HG03066 (cell line): ENCODE data around the gene UBXN11.
A peak's percentile ranks its signal among the peaks of the same experiment; 100 is the strongest.

Experiments
- ATAC-seq: cut with Tn5 transposase; IDR thresholded peaks from one replicate; pipeline ENCODE4 v1.9.1; 2021; ENCODE audit warnings: low read depth; ENCODE audit not compliant: unreplicated experiment

The UBXN11 gene

GRCh38 chr1:26276432-26276838, 30.0 kb downstream of the UBXN11 start:
- no peak for ATAC-seq

- ATAC-seq: no peak
Measured at GRCh38 chr1:26275580-26276431, 30.6 kb downstream of the UBXN11 start.

GRCh38 chr1:26274801-26275425, 31.5 kb downstream of the UBXN11 start:
- ATAC-seq: no peak

GRCh38 chr1:26269198-26269550, 37.3 kb downstream of the UBXN11 start:
- no peak for ATAC-seq

- no peak for ATAC-seq
Measured at GRCh38 chr1:26268290-26269197, 37.9 kb downstream of the UBXN11 start.

GRCh38 chr1:26265405-26265804, 41.0 kb downstream of the UBXN11 start:
- ATAC-seq: no peak

GRCh38 chr1:26263212-26263611, 43.2 kb downstream of the UBXN11 start:
- ATAC-seq: no peak

GRCh38 chr1:26259578-26259977, 46.9 kb downstream of the UBXN11 start:
- ATAC-seq: no peak

- ATAC-seq: no peak
Measured at GRCh38 chr1:26259005-26259404, 47.4 kb downstream of the UBXN11 start.

GRCh38 chr1:26257222-26257621, 49.2 kb downstream of the UBXN11 start:
- no peak for ATAC-seq

- ATAC-seq: no peak
Measured at GRCh38 chr1:26254404-26254803, 52.0 kb downstream of the UBXN11 start.

- no peak for ATAC-seq
Measured at GRCh38 chr1:26252718-26253117, 53.7 kb downstream of the UBXN11 start.

- no peak for ATAC-seq
Measured at GRCh38 chr1:26239936-26240335, 66.5 kb downstream of the UBXN11 start.

GRCh38 chr1:26237230-26237966, 69.0 kb downstream of the UBXN11 start:
- no peak for ATAC-seq

- ATAC-seq: no peak
Measured at GRCh38 chr1:26234644-26235370, 71.6 kb downstream of the UBXN11 start.

GRCh38 chr1:26233903-26234643, 72.4 kb downstream of the UBXN11 start, which contains the start of gene CEP85:
CEP85 (plus strand) TSS chr1:26234200; CDS start chr1:26239784, 5,584 bp downstream.
- ATAC-seq: peak; percentile 88
